Activated T-helper 9 cell treated with anti-CD3 and anti-CD28 coated beads, Interleukin-2, amount 50 U/mL, for 16 hours (primary cell): ENCODE data around the gene TPM1.

Experiments
- DNase-seq: peaks from one replicate; pipeline ENCODE4 v3.0.0-alpha.2; 2020; ENCODE audit warnings: low read depth

TPM1 gene

GRCh38 chr15:63016234-63016633, 26.3 kb upstream of the TPM1 start:
- no peak for DNase-seq

- DNase-seq, result no peak
These were observed 23.9 kb upstream of the TPM1 start for GRCh38 chr15:63018639-63019038.

- DNase-seq, result no peak
These were observed 22.9 kb upstream of the TPM1 start for GRCh38 chr15:63019511-63020109.

- DNase-seq, result no peak
These were observed 22.4 kb upstream of the TPM1 start for GRCh38 chr15:63020128-63020527.

- DNase-seq, result no peak
These were observed 21.7 kb upstream of the TPM1 start for GRCh38 chr15:63020759-63021430.

- DNase-seq, result no peak
These were observed 20.4 kb upstream of the TPM1 start for GRCh38 chr15:63022181-63022580.

GRCh38 chr15:63022663-63023062, 19.9 kb upstream of the TPM1 start:
- no peak for DNase-seq

GRCh38 chr15:63023351-63023945, 19.1 kb upstream of the TPM1 start:
- no peak for DNase-seq

GRCh38 chr15:63025460-63025859, 17.1 kb upstream of the TPM1 start:
- no peak for DNase-seq

GRCh38 chr15:63027646-63028045, 14.9 kb upstream of the TPM1 start:
- no peak for DNase-seq

GRCh38 chr15:63028442-63029110, 14.0 kb upstream of the TPM1 start:
- no peak for DNase-seq

GRCh38 chr15:63029676-63030075, 12.9 kb upstream of the TPM1 start:
- no peak for DNase-seq

- DNase-seq, result no peak
These were observed 12.4 kb upstream of the TPM1 start for GRCh38 chr15:63030101-63030551.

GRCh38 chr15:63034578-63034977, 8.0 kb upstream of the TPM1 start:
- no peak for DNase-seq

- DNase-seq, result no peak
These were observed 7.3 kb upstream of the TPM1 start for GRCh38 chr15:63035253-63035652.

- DNase-seq, result no peak
These were observed 6.6 kb upstream of the TPM1 start for GRCh38 chr15:63035977-63036376.

- no peak for DNase-seq
These were observed 4.4 kb upstream of the TPM1 start for GRCh38 chr15:63037976-63038720.

- DNase-seq, result no peak
These were observed 3.4 kb upstream of the TPM1 start for GRCh38 chr15:63038926-63039673.

GRCh38 chr15:63039811-63040210, 2.7 kb upstream of the TPM1 start:
- no peak for DNase-seq

GRCh38 chr15:63040509-63040908, 2.0 kb upstream of the TPM1 start:
- DNase-seq, result no peak

- no peak for DNase-seq
These were observed 1.6 kb upstream of the TPM1 start for GRCh38 chr15:63040954-63041353.
